NAMALWA (cell line): ENCODE results near the gene TFF2.

Source experiments
- DNase-seq: peaks from one replicate; pipeline ENCODE4 v3.0.0-alpha.2; 2015; ENCODE audit warnings: low spot score

The TFF2 gene

GRCh38 chr21:42305707-42306147 is 45.1 kb downstream of the TFF2 start:
- DNase-seq: no peak

DNA sequence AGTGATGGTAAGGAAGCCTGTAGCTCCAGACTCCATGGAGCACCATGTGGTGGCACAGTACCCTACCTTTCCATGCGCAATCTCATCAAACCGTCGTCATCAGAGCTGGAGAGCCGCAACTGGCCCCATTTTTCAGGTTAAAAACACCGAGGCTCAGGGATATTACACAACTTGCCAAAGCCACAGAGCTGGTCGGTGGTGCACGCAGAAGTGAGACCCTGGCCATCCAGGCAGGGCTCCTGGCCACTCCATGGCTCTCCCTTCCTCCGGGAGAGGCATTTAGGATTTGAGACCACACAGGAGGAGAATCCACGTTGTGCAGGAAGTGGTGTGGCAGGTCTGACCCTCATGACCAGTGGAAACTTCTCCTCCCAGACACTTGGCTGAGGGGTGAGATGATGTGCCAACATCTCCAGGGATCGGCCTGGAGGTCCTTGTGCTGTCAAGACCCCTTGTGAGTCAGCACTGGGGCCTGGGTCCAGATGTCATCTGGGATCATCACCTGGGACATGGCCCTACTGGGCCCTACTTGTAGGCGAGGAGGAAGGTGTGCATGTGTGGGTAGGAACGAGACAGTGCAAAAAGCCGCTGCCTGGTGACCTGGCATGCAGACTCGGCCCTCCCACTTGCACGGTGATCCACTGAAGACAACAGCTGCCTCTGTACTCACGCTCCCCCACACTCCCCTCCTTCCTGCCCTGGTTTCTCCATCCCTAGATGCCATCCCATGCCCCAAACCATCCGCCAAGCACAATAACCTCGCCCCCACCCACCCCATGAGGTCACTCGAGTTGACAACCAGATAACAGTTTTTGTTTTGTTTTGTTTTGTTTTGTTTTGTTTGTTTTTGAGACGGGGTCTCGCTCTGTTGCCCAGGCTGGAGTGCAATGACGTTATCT is 46.0 kb downstream of the TFF2 start:
- no peak for DNase-seq

DNA sequence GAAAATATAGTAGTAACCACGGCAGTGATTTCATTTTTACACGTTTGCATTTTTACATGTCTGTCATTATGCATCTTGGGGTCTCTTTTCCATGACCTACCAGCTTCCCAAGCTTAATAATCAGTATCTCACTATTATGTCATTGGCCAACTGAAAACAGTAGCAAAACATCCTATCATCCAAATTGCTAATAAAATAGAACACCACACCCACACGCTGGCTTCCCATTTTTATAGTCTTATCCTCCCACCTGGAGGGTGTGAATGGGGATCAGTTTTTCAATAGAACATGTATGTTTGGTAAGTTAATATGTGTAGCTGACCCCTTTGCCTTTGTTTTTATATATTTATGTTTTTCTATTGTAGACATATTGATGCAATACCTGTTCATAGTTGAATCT is 47.4 kb downstream of the TFF2 start:
- DNase-seq: no peak

DNA sequence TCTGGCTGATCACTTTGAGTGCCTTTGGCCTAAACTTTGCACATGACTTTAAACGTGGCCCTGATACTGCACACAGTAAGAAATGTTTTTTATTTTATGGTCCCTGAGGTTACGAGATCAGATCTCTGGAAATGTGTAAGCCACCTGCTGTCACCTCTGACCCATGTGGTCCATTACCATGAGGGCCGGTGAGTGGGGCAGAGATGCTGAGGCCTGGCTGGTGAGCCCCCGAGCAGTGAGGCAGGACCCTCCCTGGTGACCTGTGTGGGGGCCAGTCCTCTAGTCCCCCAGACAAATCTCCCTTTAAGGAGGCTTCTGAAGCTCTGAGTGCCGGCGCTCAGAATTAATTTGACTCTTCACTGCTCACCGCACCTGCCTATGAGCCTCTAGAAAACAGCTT is 48.0 kb downstream of the TFF2 start:
- no peak for DNase-seq

DNA sequence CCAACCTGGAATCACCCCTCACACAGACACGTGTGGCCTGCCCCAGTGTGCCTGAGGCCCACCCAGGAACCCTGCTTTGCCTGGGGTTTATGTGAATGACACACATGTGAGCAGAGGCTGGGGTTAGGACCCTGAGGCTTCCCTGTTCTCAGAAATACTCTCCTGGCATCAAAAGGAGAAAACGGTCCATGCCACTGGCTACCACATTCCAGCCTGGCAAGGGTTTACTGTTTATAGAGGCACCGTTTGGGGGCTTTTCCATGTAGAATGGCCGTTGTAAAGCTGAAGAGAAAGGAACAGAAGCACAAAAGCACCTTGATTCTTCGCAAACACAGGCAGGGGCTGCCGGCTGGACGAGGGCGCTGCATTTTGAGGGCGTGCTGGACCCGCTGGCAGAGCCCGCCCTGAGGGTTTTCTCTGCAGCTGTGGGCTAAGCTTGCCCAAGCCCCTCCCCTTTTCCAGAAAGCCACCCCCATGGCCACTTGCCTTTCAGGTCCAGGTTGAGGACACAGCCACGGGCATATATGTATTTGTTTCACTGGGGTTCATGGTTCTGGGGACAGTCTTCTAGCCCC is 48.6 kb downstream of the TFF2 start:
- no peak for DNase-seq

DNA sequence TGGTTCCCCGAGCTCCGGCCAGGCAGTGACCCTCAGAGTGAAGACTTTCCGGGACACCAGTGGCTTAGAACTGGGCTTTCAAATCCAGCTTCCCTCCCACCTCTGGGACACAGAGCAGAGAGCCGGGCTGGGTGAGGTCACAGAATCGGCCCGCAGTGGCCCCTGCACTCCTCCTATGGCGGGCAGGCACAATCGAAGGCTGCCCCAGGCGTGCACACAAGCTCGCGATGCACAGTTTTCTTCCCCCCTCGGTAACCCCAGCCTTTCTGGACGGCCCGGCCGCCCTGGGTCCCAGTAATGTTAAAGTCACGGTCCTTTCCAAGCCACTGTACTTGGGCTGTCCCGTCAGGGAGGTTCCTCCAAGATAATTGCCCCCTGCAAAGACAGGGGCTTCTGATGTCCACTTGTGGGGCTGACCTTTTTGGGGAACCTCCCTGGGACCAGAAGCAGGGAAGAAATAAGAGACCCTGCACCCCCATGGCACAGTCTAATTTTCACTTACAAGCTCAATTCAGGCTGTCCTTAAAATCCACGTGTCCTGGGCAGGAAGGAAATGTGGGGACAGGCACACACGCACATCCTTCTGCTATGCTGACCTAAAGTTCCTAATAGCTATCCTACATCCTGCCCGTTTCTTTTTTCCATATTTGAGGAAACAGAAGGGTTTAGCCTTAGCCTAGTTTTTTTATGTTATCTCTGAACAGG is 49.3 kb downstream of the TFF2 start:
- no peak for DNase-seq

GRCh38 chr21:42300956-42301355 is 49.8 kb downstream of the TFF2 start:
- no peak for DNase-seq

- DNase-seq: no peak
Observed at GRCh38 chr21:42300045-42300583, 50.7 kb downstream of the TFF2 start.

DNA sequence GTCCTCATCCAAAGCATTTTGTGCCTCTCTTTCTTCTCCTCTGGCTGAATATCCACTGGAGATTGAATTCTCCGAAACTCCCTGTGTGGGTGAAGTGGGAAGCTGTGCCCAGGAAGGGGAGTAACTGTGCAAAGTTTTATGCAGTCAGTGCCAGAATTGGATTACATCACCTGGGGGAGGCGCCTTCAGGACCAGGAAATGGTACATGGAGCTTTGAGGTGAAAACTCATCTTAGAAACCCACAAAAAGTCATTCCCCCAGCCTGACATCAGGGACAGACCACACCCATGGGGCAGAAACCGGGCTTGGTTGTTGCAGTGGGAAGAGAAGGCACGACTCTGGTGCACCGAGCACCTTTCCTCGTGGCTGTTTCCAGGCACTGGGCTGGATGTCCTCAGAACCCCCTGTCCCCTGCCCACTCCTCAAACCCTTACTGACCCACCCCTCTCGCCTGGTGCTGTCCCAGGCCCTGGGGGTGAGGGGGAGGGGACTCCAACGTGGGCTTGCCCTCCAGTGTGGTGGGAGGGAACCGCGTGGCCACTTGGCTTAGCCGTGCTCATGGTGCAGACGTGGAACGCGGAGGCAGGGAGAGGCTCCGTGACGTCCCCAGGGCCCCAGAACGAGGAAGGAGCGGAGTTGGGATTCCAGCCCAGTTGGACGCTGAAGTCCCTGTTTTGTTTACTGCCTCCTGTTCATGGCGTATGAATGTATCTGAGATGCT is 51.3 kb downstream of the TFF2 start:
- DNase-seq: no peak

DNA sequence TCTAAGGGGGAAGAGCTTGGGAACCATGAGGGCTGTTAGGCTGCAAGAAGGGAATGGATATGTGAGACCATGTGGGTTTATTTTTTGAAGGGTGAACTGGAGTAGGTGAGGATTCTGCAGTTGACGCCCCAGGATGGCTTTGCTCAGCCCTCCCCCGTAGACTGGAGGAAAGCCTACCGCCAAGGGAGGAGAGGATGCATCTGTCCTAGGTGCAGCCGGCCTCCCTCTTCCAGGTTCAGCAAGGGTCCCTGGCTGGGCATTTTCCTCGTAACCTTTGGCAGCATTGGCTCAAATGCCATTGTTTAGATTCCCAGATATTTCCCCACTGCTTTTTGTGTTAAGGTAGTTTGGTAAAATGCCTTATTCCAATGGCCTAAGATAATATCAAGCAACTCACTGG is 52.1 kb downstream of the TFF2 start:
- DNase-seq: no peak

- DNase-seq: no peak
Observed at GRCh38 chr21:42298237-42298636, 52.6 kb downstream of the TFF2 start.

- DNase-seq: no peak
Observed at GRCh38 chr21:42297377-42297776, 53.4 kb downstream of the TFF2 start.

DNA sequence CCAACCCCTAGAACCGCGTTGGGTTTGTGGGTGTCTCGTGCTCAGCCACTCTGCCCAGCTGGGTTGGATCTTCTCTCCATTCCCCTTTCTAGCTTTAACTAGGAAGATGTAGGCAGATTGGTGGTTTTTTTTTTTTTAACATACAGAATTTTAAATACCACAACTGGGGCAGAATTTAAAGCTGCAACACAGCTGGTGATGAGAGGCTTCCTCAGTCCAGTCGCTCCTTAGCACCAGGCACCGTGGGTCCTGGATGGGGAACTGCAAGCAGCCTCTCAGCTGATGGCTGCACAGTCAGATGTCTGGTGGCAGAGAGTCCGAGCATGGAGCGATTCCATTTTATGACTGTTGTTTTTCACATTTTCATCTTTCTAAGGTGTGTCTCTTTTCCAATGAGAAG is 54.3 kb downstream of the TFF2 start:
- DNase-seq: no peak
